Activated CD8-positive, alpha-beta T cell treated with anti-CD3 and anti-CD28 coated beads for 36 hours (primary cell): ENCODE results near the gene CYP2W1. TPM values are rescaled to one million over a fixed set of nuclear protein-coding genes. Genes with fewer than 3 reads are reported as not detected.

Source experiments
- ATAC-seq: fragments of 200-7000 bp; cut with Tn5 transposase; one replicate; pipeline ENCODE4 v1.10.0; 2021; ENCODE audit warnings: mild to moderate bottlenecking, moderate library complexity
- CTCF ChIA-PET: fragments of 350-600 bp; sonication (Branson Sonifier 250); formaldehyde crosslinking; loops from one replicate; lab custom pipeline; 2021; ENCODE audit warnings: antibody characterized with exemption; lab: Charles Lee
- POLR2A ChIA-PET: fragments of 350-600 bp; sonication (Branson Sonifier 250); formaldehyde crosslinking; loops from one replicate; lab custom pipeline; 2021; ENCODE audit warnings: antibody characterized with exemption; lab: Charles Lee
- DNase-seq: peaks from one replicate; pipeline ENCODE4 v3.0.0-alpha.2; 2020
- H3K27ac Mint-ChIP-seq: one replicate; pipeline ENCODE4 v1.8.0; 2021; ENCODE audit warnings: mild to moderate bottlenecking, mixed read lengths
- H3K27me3 Mint-ChIP-seq: one replicate; pipeline ENCODE4 v1.8.0; 2021; ENCODE audit warnings: mixed read lengths
- H3K36me3 Mint-ChIP-seq: one replicate; pipeline ENCODE4 v1.8.0; 2021; ENCODE audit warnings: low read depth, mixed read lengths
- H3K4me1 Mint-ChIP-seq: one replicate; pipeline ENCODE4 v1.8.0; 2021; ENCODE audit warnings: low read depth, mixed read lengths
- H3K4me3 Mint-ChIP-seq: one replicate; pipeline ENCODE4 v1.8.0; 2021; ENCODE audit warnings: mild to moderate bottlenecking, moderate library complexity, mixed read lengths
- H3K9me3 Mint-ChIP-seq: one replicate; pipeline ENCODE4 v1.8.0; 2021; ENCODE audit warnings: mixed read lengths
- CTCF ChIP-seq: fragments of 200-600 bp; IDR thresholded peaks from one replicate; pipeline ENCODE4 v1.8.0; 2022; ENCODE audit warnings: antibody characterized with exemption, mild to moderate bottlenecking
- intact Hi-C: fragments of 100-400 bp; cut with micrococcal nuclease; formaldehyde crosslinking; loops from one replicate; pipeline ENCODE4 v1.10.0; 2022
- total RNA-seq, 2 experiments: library from RNA; stranded (reverse); gene quantifications; one replicate each; pipeline ENCODE4 v1.2.3, GENCODE V29; 2021

Gene CYP2W1
- total RNA-seq, 2 experiments from 2014 or later = not detected

- Mint-ChIP-seq H3K4me1 (no peaks in the 10 kb centered on the region), H3K27me3 (no peaks in the 10 kb centered on the region), H3K27ac (no peak overlapping the region), H3K4me3 (no peak overlapping the region), H3K36me3 (peaks cover 5% of the 10 kb centered on the region), H3K9me3 (no peaks in the 10 kb centered on the region)
- intact Hi-C loops = no loop called here
- TF ChIP-seq CTCF = no peak
- POLR2A ChIA-PET = no interaction called here
- ATAC-seq (no peak), DNase-seq (no peak)
- CTCF ChIA-PET = interaction anchor here (2.4 kb wide), 1 partner anchor 11 kb away, joined by 15 read pairs; no protein-coding TSS in a partner anchor
Observed at GRCh38 chr7:1004018-1004852, 21.3 kb downstream of the CYP2W1 start.

- DNase-seq (no peak), ATAC-seq (no peak)
- Mint-ChIP-seq H3K4me1 (no peaks in the 10 kb centered on the region), H3K36me3 (peaks cover 6% of the 10 kb centered on the region), H3K27me3 (no peaks in the 10 kb centered on the region), H3K4me3 (no peak overlapping the region), H3K9me3 (no peaks in the 10 kb centered on the region), H3K27ac (no peak overlapping the region)
- intact Hi-C loops = no loop called here
- ChIA-PET CTCF (interaction anchor here (2.0 to 2.4 kb wide), 2 partner anchors 12 to 60 kb away, joined by 8 to 15 read pairs; no protein-coding TSS in a partner anchor), POLR2A (no interaction called here)
- no peak for TF ChIP-seq CTCF
Observed at GRCh38 chr7:1005303-1005702, 22.3 kb downstream of the CYP2W1 start.

GRCh38 chr7:1007901-1008300 lies 24.9 kb downstream of the CYP2W1 start:
- DNase-seq = no peak
- no peak overlapping the region for H3K27ac Mint-ChIP-seq
- ChIA-PET CTCF (no interaction called here), POLR2A (no interaction called here)
- ATAC-seq = no peak
- H3K4me3 Mint-ChIP-seq = no peak overlapping the region
- no peak for TF ChIP-seq CTCF
- H3K27me3 Mint-ChIP-seq = no peaks in the 10 kb centered on the region
- intact Hi-C loops = no loop called here
- peaks cover 6% of the 10 kb centered on the region for H3K4me1 Mint-ChIP-seq
- no peaks in the 10 kb centered on the region for H3K9me3 Mint-ChIP-seq
- H3K36me3 Mint-ChIP-seq = peaks cover 6% of the 10 kb centered on the region

- intact Hi-C loops = no loop called here
- no peak for ATAC-seq
- Mint-ChIP-seq H3K4me1 (peaks cover 8% of the 10 kb centered on the region), H3K27ac (no peak overlapping the region), H3K36me3 (peaks cover 6% of the 10 kb centered on the region), H3K9me3 (no peaks in the 10 kb centered on the region), H3K4me3 (no peak overlapping the region), H3K27me3 (no peaks in the 10 kb centered on the region)
- no peak for TF ChIP-seq CTCF
- ChIA-PET POLR2A (no interaction called here), CTCF (no interaction called here)
- DNase-seq = no peak
Observed at GRCh38 chr7:1008733-1009363, 25.9 kb downstream of the CYP2W1 start.

- H3K4me3 Mint-ChIP-seq = no peak overlapping the region
- peaks cover 6% of the 10 kb centered on the region for H3K36me3 Mint-ChIP-seq
- H3K27ac Mint-ChIP-seq = no peak overlapping the region
- H3K27me3 Mint-ChIP-seq = no peaks in the 10 kb centered on the region
- no peak for ATAC-seq
- CTCF ChIA-PET = no interaction called here
- intact Hi-C loops = no loop called here
- no peaks in the 10 kb centered on the region for H3K9me3 Mint-ChIP-seq
- peaks cover 12% of the 10 kb centered on the region for H3K4me1 Mint-ChIP-seq
- POLR2A ChIA-PET = no interaction called here
- DNase-seq = no peak
- no peak for TF ChIP-seq CTCF
Observed at GRCh38 chr7:1009747-1010146, 26.8 kb downstream of the CYP2W1 start.
